Liver (tissue), 3 donors: ENCODE data around the gene RNASE4.
"Not testable (repeated sequence)": the region's sequence is repeated elsewhere in the genome, so short reads cannot be mapped to it uniquely, and the experiment has no call there.

ENCODE experiments used
- JUND ChIP-seq, 2 donors: IDR thresholded peaks; 2 replicates each; pipeline ENCODE4 v1.6.1; 2016; ENCODE audit warnings: antibody characterized with exemption in 2 of 2
- NR2F2 ChIP-seq: IDR thresholded peaks from 2 replicates; pipeline ENCODE4 v1.6.1; 2016; ENCODE audit warnings: antibody characterized with exemption
- YY1 ChIP-seq: IDR thresholded peaks from 2 replicates; pipeline ENCODE4 v1.6.1; 2016; ENCODE audit warnings: antibody characterized with exemption, mild to moderate bottlenecking
- TF ChIP-seq, protein P1 (sequence below): fragments of 150-350 bp; IDR thresholded peaks from 2 replicates; pipeline ENCODE4 v1.5.1; 2017; ENCODE audit warnings: improper control_type of control experiment, low read depth, low read length; ENCODE audit not compliant: missing input control
- TF ChIP-seq, protein P2 (sequence below): IDR thresholded peaks from 2 replicates; pipeline ENCODE4 v1.6.1; 2016; ENCODE audit warnings: antibody characterized with exemption
- TF ChIP-seq, protein P3 (sequence below): IDR thresholded peaks from 2 replicates; pipeline ENCODE4 v1.6.1; 2016; ENCODE audit warnings: antibody characterized with exemption
- TF ChIP-seq, protein P4 (sequence below): IDR thresholded peaks from 2 replicates; pipeline ENCODE4 v1.6.1; 2016; ENCODE audit warnings: antibody characterized with exemption, mild to moderate bottlenecking
- donor health status: healthy.
- donor health status: healthy.

DNA sequence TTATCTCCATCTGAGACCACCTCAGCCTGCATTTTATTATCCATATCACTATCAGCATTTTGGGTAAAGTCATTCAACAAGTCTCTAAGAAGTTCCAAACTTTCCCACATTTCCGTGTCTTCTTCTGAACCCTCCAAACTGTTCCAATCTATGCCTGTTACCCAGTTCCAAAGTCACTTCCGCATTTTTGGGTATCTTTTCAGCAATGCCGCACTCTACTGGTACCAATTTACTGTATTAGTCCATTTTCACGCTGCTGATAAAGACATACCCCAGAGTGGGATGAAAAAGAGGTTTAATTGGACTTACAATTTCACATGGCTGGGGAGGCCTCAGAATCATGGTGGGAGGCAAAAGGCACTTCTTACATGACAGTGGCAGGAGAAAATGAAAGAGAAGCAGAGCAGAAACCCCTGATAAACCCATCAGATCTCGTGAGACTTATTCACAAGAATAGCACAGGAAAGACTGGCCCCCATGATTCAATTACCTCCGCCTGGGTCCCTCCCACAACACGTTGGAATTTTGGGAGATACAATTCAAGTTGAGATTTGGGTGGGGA lies 17.9 kb upstream of the RNASE4 start:
- TF ChIP-seq, protein P1, sequence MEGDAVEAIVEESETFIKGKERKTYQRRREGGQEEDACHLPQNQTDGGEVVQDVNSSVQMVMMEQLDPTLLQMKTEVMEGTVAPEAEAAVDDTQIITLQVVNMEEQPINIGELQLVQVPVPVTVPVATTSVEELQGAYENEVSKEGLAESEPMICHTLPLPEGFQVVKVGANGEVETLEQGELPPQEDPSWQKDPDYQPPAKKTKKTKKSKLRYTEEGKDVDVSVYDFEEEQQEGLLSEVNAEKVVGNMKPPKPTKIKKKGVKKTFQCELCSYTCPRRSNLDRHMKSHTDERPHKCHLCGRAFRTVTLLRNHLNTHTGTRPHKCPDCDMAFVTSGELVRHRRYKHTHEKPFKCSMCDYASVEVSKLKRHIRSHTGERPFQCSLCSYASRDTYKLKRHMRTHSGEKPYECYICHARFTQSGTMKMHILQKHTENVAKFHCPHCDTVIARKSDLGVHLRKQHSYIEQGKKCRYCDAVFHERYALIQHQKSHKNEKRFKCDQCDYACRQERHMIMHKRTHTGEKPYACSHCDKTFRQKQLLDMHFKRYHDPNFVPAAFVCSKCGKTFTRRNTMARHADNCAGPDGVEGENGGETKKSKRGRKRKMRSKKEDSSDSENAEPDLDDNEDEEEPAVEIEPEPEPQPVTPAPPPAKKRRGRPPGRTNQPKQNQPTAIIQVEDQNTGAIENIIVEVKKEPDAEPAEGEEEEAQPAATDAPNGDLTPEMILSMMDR: not testable (repeated sequence)
- TF ChIP-seq, protein P2, sequence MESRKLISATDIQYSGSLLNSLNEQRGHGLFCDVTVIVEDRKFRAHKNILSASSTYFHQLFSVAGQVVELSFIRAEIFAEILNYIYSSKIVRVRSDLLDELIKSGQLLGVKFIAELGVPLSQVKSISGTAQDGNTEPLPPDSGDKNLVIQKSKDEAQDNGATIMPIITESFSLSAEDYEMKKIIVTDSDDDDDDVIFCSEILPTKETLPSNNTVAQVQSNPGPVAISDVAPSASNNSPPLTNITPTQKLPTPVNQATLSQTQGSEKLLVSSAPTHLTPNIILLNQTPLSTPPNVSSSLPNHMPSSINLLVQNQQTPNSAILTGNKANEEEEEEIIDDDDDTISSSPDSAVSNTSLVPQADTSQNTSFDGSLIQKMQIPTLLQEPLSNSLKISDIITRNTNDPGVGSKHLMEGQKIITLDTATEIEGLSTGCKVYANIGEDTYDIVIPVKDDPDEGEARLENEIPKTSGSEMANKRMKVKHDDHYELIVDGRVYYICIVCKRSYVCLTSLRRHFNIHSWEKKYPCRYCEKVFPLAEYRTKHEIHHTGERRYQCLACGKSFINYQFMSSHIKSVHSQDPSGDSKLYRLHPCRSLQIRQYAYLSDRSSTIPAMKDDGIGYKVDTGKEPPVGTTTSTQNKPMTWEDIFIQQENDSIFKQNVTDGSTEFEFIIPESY: not testable (repeated sequence)
- TF ChIP-seq NR2F2; YY1; JUND (IDR thresholded peaks at IDR 0.05): not testable (repeated sequence)
- TF ChIP-seq, protein P3, sequence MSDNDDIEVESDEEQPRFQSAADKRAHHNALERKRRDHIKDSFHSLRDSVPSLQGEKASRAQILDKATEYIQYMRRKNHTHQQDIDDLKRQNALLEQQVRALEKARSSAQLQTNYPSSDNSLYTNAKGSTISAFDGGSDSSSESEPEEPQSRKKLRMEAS: not testable (repeated sequence)
- TF ChIP-seq, protein P4, sequence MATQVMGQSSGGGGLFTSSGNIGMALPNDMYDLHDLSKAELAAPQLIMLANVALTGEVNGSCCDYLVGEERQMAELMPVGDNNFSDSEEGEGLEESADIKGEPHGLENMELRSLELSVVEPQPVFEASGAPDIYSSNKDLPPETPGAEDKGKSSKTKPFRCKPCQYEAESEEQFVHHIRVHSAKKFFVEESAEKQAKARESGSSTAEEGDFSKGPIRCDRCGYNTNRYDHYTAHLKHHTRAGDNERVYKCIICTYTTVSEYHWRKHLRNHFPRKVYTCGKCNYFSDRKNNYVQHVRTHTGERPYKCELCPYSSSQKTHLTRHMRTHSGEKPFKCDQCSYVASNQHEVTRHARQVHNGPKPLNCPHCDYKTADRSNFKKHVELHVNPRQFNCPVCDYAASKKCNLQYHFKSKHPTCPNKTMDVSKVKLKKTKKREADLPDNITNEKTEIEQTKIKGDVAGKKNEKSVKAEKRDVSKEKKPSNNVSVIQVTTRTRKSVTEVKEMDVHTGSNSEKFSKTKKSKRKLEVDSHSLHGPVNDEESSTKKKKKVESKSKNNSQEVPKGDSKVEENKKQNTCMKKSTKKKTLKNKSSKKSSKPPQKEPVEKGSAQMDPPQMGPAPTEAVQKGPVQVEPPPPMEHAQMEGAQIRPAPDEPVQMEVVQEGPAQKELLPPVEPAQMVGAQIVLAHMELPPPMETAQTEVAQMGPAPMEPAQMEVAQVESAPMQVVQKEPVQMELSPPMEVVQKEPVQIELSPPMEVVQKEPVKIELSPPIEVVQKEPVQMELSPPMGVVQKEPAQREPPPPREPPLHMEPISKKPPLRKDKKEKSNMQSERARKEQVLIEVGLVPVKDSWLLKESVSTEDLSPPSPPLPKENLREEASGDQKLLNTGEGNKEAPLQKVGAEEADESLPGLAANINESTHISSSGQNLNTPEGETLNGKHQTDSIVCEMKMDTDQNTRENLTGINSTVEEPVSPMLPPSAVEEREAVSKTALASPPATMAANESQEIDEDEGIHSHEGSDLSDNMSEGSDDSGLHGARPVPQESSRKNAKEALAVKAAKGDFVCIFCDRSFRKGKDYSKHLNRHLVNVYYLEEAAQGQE: not testable (repeated sequence)
